Measurements from ENCODE around the gene HK1.
"Not testable (repeated sequence)": the region's sequence is repeated elsewhere in the genome, so short reads cannot be mapped to it uniquely, and the experiment has no call there.

Gene HK1

GRCh38 chr10:69329721-69330178 lies 51.5 kb downstream of the HK1 start:
- no peak for DNase-seq

- DNase-seq, result no peak
Observed at GRCh38 chr10:69331161-69331560, 52.9 kb downstream of the HK1 start.

- peak; percentile 72 for DNase-seq
Observed at GRCh38 chr10:69332278-69333010, 54.1 kb downstream of the HK1 start.

- DNase-seq, result no peak
Observed at GRCh38 chr10:69333205-69333604, 54.9 kb downstream of the HK1 start.

GRCh38 chr10:69333865-69334301 lies 55.6 kb downstream of the HK1 start:
- not testable (repeated sequence) for DNase-seq

- no peak for DNase-seq
Observed at GRCh38 chr10:69334302-69335062, 56.2 kb downstream of the HK1 start.

- no peak for DNase-seq
Observed at GRCh38 chr10:69335063-69335587, 56.8 kb downstream of the HK1 start.

GRCh38 chr10:69335613-69336012 lies 57.3 kb downstream of the HK1 start:
- DNase-seq, result no peak

- no peak for DNase-seq
Observed at GRCh38 chr10:69336952-69337295, 58.6 kb downstream of the HK1 start.

GRCh38 chr10:69337296-69338132 lies 59.2 kb downstream of the HK1 start:
- DNase-seq, result no peak

- no peak for DNase-seq
Observed at GRCh38 chr10:69338133-69338456, 59.8 kb downstream of the HK1 start.

- DNase-seq, result no peak
Observed at GRCh38 chr10:69338547-69339450, 60.5 kb downstream of the HK1 start.

GRCh38 chr10:69340695-69341094 lies 62.4 kb downstream of the HK1 start:
- no peak for DNase-seq

- DNase-seq, result no peak
Observed at GRCh38 chr10:69343905-69344304, 65.6 kb downstream of the HK1 start.

- no peak for DNase-seq
Observed at GRCh38 chr10:69344591-69345252, 66.4 kb downstream of the HK1 start.

GRCh38 chr10:69345402-69345801 lies 67.1 kb downstream of the HK1 start:
- peak; percentile 83 for DNase-seq

- no peak for DNase-seq
Observed at GRCh38 chr10:69345890-69346474, 67.7 kb downstream of the HK1 start.

GRCh38 chr10:69346776-69347175 lies 68.5 kb downstream of the HK1 start:
- DNase-seq, result no peak

- peak; percentile 89 for DNase-seq
Observed at GRCh38 chr10:69348816-69349541, 70.7 kb downstream of the HK1 start.

- no peak for DNase-seq
Observed at GRCh38 chr10:69349542-69349888, 71.2 kb downstream of the HK1 start.

GRCh38 chr10:69351589-69351988 lies 73.3 kb downstream of the HK1 start:
- DNase-seq, result no peak

Measured in NCI-H774 (cell line).